HEK293 (cell line): ENCODE data around the gene PAK6.

Experiments
- CTCF ChIA-PET: fragments of 350-600 bp; formaldehyde crosslinking; extraction: SDS; loops from one replicate; lab custom pipeline; 2021; ENCODE audit warnings: antibody characterized with exemption; lab: Yijun Ruan, JAX
- POLR2A ChIA-PET: fragments of 300-600 bp; formaldehyde crosslinking; extraction: SDS; loops from one replicate; lab custom pipeline; 2020; ENCODE audit warnings: antibody characterized with exemption, inconsistent platforms; lab: Yijun Ruan, JAX
- H3K27ac ChIP-seq: fragments of 200-500 bp; sonication (Bioruptor generic); 2 replicates; pipeline ENCODE4 v1.5.1; 2014; ENCODE audit warnings: low read depth, low read length, control low read depth, inconsistent platforms; ENCODE audit errors: extremely low read depth
- H3K36me3 ChIP-seq, 2 experiments: fragments of 200-500 bp in 1 of 2; sonication (Bioruptor generic) in 1 of 2; 1 replicate in 1 of 2; 2 replicates in 1 of 2; pipeline ENCODE4 v1.5.1; 2014 to 2017; ENCODE audit warnings: inconsistent platforms in 2 of 2, low read length in 2 of 2; ENCODE audit not compliant: control insufficient read depth in 2 of 2, insufficient read depth in 1 of 2
- H3K4me1 ChIP-seq: fragments of 200-500 bp; sonication (Bioruptor generic); 2 replicates; pipeline ENCODE4 v1.5.1; 2014; ENCODE audit warnings: mild to moderate bottlenecking, low read length, inconsistent platforms; ENCODE audit not compliant: control insufficient read depth, insufficient read depth
- H3K4me3 ChIP-seq: 2 replicates; pipeline ENCODE4 v1.5.1; 2011; ENCODE audit warnings: low read depth, mild to moderate bottlenecking, control low read depth, low read length, moderate library complexity
- H3K9me3 ChIP-seq: fragments of 200-500 bp; sonication (Bioruptor generic); 2 replicates; pipeline ENCODE4 v1.5.1; 2014; ENCODE audit warnings: low read depth, low read length, inconsistent platforms; ENCODE audit not compliant: control insufficient read depth, insufficient read depth
- ATF2 ChIP-seq: fragments of 450-650 bp; formaldehyde crosslinking; IDR thresholded peaks from 2 replicates; pipeline ENCODE4 v1.5.1; 2016; ENCODE audit warnings: missing biosample characterization, missing genetic modification characterization, low read depth
- GLIS1 ChIP-seq: fragments of 450-650 bp; formaldehyde crosslinking; IDR thresholded peaks from 2 replicates; pipeline ENCODE4 v1.5.1; 2016; ENCODE audit warnings: missing biosample characterization, missing genetic modification characterization
- HOXD13 ChIP-seq: sonication (generic); formaldehyde crosslinking; IDR thresholded peaks from 2 replicates; pipeline ENCODE4 v1.8.0; 2022; ENCODE audit warnings: missing genetic modification reagents, borderline replicate concordance
- INSM2 ChIP-seq: fragments of 450-650 bp; formaldehyde crosslinking; IDR thresholded peaks from 2 replicates; pipeline ENCODE4 v1.5.1; 2016; ENCODE audit warnings: missing biosample characterization, missing genetic modification characterization
- PRDM4 ChIP-seq: fragments of 450-650 bp; formaldehyde crosslinking; IDR thresholded peaks from 2 replicates; pipeline ENCODE4 v1.5.1; 2017; ENCODE audit warnings: missing biosample characterization, missing genetic modification characterization
- RBAK ChIP-seq: fragments of 450-650 bp; formaldehyde crosslinking; IDR thresholded peaks from 2 replicates; pipeline ENCODE4 v1.5.1; 2016; ENCODE audit warnings: missing biosample characterization, missing genetic modification characterization
- REPIN1 ChIP-seq: fragments of 450-650 bp; formaldehyde crosslinking; IDR thresholded peaks from 2 replicates; pipeline ENCODE4 v1.5.1; 2017; ENCODE audit warnings: missing biosample characterization, missing genetic modification characterization, low read depth
- ZIC2 ChIP-seq: fragments of 450-650 bp; formaldehyde crosslinking; IDR thresholded peaks from 2 replicates; pipeline ENCODE4 v1.5.1; 2016; ENCODE audit warnings: missing biosample characterization, missing genetic modification characterization
- ZNF121 ChIP-seq: fragments of 450-650 bp; formaldehyde crosslinking; IDR thresholded peaks from 2 replicates; pipeline ENCODE4 v1.5.1; 2016; ENCODE audit warnings: missing biosample characterization, missing genetic modification characterization
- ZNF266 ChIP-seq: fragments of 450-650 bp; formaldehyde crosslinking; IDR thresholded peaks from 2 replicates; pipeline ENCODE4 v1.5.1; 2016; ENCODE audit warnings: missing biosample characterization, missing genetic modification characterization, low read depth
- ZNF335 ChIP-seq: fragments of 450-650 bp; formaldehyde crosslinking; conservative IDR thresholded peaks from 2 replicates; pipeline ENCODE4 v1.5.1; 2016; ENCODE audit warnings: missing biosample characterization, missing genetic modification characterization
- ZNF341 ChIP-seq: fragments of 450-650 bp; formaldehyde crosslinking; IDR thresholded peaks from 2 replicates; pipeline ENCODE4; 2016; ENCODE audit warnings: low read depth, missing biosample characterization, missing genetic modification characterization
- ZNF354C ChIP-seq: fragments of 450-650 bp; formaldehyde crosslinking; IDR thresholded peaks from 2 replicates; pipeline ENCODE4 v1.5.1; 2016; ENCODE audit warnings: missing biosample characterization, missing genetic modification characterization, low read depth, borderline replicate concordance
- ZNF366 ChIP-seq: fragments of 450-650 bp; formaldehyde crosslinking; conservative IDR thresholded peaks from 2 replicates; pipeline ENCODE4 v1.5.1; 2016; ENCODE audit warnings: missing biosample characterization, missing genetic modification characterization
- ZNF394 ChIP-seq: fragments of 450-650 bp; formaldehyde crosslinking; IDR thresholded peaks from 2 replicates; pipeline ENCODE4 v1.5.1; 2016; ENCODE audit warnings: missing biosample characterization, missing genetic modification characterization, mild to moderate bottlenecking, moderate library complexity, borderline replicate concordance
- ZNF488 ChIP-seq: fragments of 450-650 bp; formaldehyde crosslinking; IDR thresholded peaks from 2 replicates; pipeline ENCODE4 v1.5.1; 2016; ENCODE audit warnings: missing biosample characterization, missing genetic modification characterization
- ZNF660 ChIP-seq: fragments of 450-650 bp; IDR thresholded peaks from 2 replicates; pipeline ENCODE4 v1.5.1; 2018; ENCODE audit warnings: missing biosample characterization, mild to moderate bottlenecking, missing genetic modification characterization

PAK6 gene

GRCh38 chr15:40307421-40308211 lies 68.8 kb downstream of the PAK6 start, which contains the start of gene PLCB2 (continued):
- TF ChIP-seq ZNF354C (tag by site-specific recombination) (no peak), ZNF266 (tag by site-specific recombination) (no peak), HOXD13 (CRISPR knock-in tag) (no peak), ZNF394 (tag by site-specific recombination) (no peak), ZNF335 (tag by site-specific recombination) (0 out of 2 replicates have a peak, but pooled peaks have one; percentile 33), GLIS1 (tag by site-specific recombination) (peak; percentile 66), ZIC2 (tag by site-specific recombination) (peak; percentile 81), ZNF660 (tag by site-specific recombination) (no peak), ATF2 (tag by site-specific recombination) (no peak), INSM2 (no peak), REPIN1 (no peak), PRDM4 (tag by site-specific recombination) (no peak), ZNF488 (tag by site-specific recombination) (no peak), ZNF121 (tag by site-specific recombination) (no peak)

- Histone ChIP-seq H3K4me3 (no peak overlapping the region), H3K9me3 (no peaks in the 10 kb centered on the region), H3K4me1 (no peaks in the 10 kb centered on the region; the same call in 1 of the 2 replicates), H3K27ac (no peak overlapping the region), H3K36me3 (no peaks in the 10 kb centered on the region)
- TF ChIP-seq ZNF341 (tag by site-specific recombination), result peak; percentile 60
- TF ChIP-seq RBAK (tag by site-specific recombination), result no peak
- no peak for TF ChIP-seq ZNF366 (tag by site-specific recombination)
- ChIA-PET CTCF (interaction anchor here (0.7 to 16.0 kb wide), 19 partner anchors 8 to 262 kb away, joined by 3 to 248 read pairs (median 7); partner anchors contain the start of gene ANKRD63), POLR2A (interaction anchor here (1.2 to 1.8 kb wide), 2 partner anchors 18 to 30 kb away, joined by 4 to 6 read pairs; no protein-coding TSS in a partner anchor)
Observed at GRCh38 chr15:40309344-40309862, 70.5 kb downstream of the PAK6 start.
